Mucosa of rectum (tissue), 2 donors: ENCODE measurements around the gene NCOR2.

Experiments
- H3K27ac ChIP-seq, 2 donors: one replicate each; pipeline ENCODE4 v1.7.0; 2013; ENCODE audit warnings: inconsistent platforms in 2 of 2, low read depth in 2 of 2, low read length in 2 of 2
- H3K27me3 ChIP-seq, 2 donors: one replicate each; pipeline ENCODE4 v1.7.0; 2013; ENCODE audit warnings: low read length in 2 of 2; ENCODE audit not compliant: control insufficient read depth in 2 of 2, insufficient read depth in 2 of 2
- H3K36me3 ChIP-seq, 2 donors: one replicate each; pipeline ENCODE4 v1.7.0; 2013; ENCODE audit warnings: low read length in 2 of 2; ENCODE audit not compliant: control insufficient read depth in 2 of 2, insufficient read depth in 2 of 2
- H3K4me1 ChIP-seq, 2 donors: one replicate each; pipeline ENCODE4 v1.7.0; 2013; ENCODE audit warnings: low read length in 2 of 2, mild to moderate bottlenecking in 1 of 2; ENCODE audit not compliant: control insufficient read depth in 2 of 2, insufficient read depth in 2 of 2
- H3K4me3 ChIP-seq, 2 donors: one replicate each; pipeline ENCODE4 v1.7.0; 2013; ENCODE audit warnings: low read length in 2 of 2
- H3K9ac ChIP-seq, 2 donors: one replicate each; pipeline ENCODE4 v1.7.0; 2013; ENCODE audit warnings: low read length in 2 of 2, low read depth in 1 of 2, mild to moderate bottlenecking in 1 of 2
- H3K9me3 ChIP-seq, 2 donors: one replicate each; pipeline ENCODE4 v1.7.0; 2013; ENCODE audit warnings: low read length in 2 of 2; ENCODE audit not compliant: control insufficient read depth in 2 of 2
- donor health status: healthy.
- donor health status: Normal muscosa, but diverticular disease.

The NCOR2 gene

GRCh38 chr12:124577374-124577773 lies 10.0 kb upstream of the NCOR2 start:
- H3K4me3 ChIP-seq, result no peak overlapping the region
- H3K9me3 ChIP-seq, result no peaks in the 10 kb centered on the region
- peaks cover 0 to 5% of the 10 kb centered on the region in 2 donors for H3K4me1 ChIP-seq
- H3K9ac ChIP-seq, result no peak overlapping the region
- H3K36me3 ChIP-seq, result no peaks in the 10 kb centered on the region
- H3K27me3 ChIP-seq, result no peaks in the 10 kb centered on the region
- no peak overlapping the region for H3K27ac ChIP-seq

- no peak overlapping the region for H3K27ac ChIP-seq
- H3K27me3 ChIP-seq, result no peaks in the 10 kb centered on the region
- no peak overlapping the region for H3K9ac ChIP-seq
- no peaks in the 10 kb centered on the region for H3K36me3 ChIP-seq
- H3K9me3 ChIP-seq, result no peaks in the 10 kb centered on the region
- H3K4me3 ChIP-seq, result no peak overlapping the region
- H3K4me1 ChIP-seq, result no peaks in the 10 kb centered on the region
Measured at GRCh38 chr12:124576061-124576650, 8.7 kb upstream of the NCOR2 start.

- no peak overlapping the region for H3K27ac ChIP-seq
- H3K9ac ChIP-seq, result no peak overlapping the region
- no peak overlapping the region for H3K4me3 ChIP-seq
- no peaks in the 10 kb centered on the region for H3K27me3 ChIP-seq
- no peaks in the 10 kb centered on the region for H3K36me3 ChIP-seq
- no peaks in the 10 kb centered on the region for H3K9me3 ChIP-seq
- peaks cover 0 to under 1% of the 10 kb centered on the region in 2 donors for H3K4me1 ChIP-seq
Measured at GRCh38 chr12:124573839-124574786, 6.7 kb upstream of the NCOR2 start.

- Histone ChIP-seq H3K9me3 (no peaks in the 10 kb centered on the region), H3K4me1 (peaks cover 6 to 8% of the 10 kb centered on the region in 2 donors), H3K36me3 (no peaks in the 10 kb centered on the region), H3K27ac (no peak overlapping the region), H3K4me3 (no peak overlapping the region), H3K27me3 (no peaks in the 10 kb centered on the region), H3K9ac (no peak overlapping the region)
Measured at GRCh38 chr12:124571556-124571955, 4.1 kb upstream of the NCOR2 start.

GRCh38 chr12:124570810-124571209 lies 3.4 kb upstream of the NCOR2 start:
- H3K27me3 ChIP-seq, result no peaks in the 10 kb centered on the region
- H3K9me3 ChIP-seq, result no peaks in the 10 kb centered on the region
- peaks cover 6 to 8% of the 10 kb centered on the region in 2 donors for H3K4me1 ChIP-seq
- no peaks in the 10 kb centered on the region for H3K36me3 ChIP-seq
- H3K4me3 ChIP-seq, result no peak overlapping the region
- H3K27ac ChIP-seq, result no peak overlapping the region
- H3K9ac ChIP-seq, result no peak overlapping the region

GRCh38 chr12:124569375-124570148 lies 2.1 kb upstream of the NCOR2 start:
- H3K27ac ChIP-seq, result peak overlapping the region in 1 of 2 donors; percentile 33
- no peak overlapping the region for H3K4me3 ChIP-seq
- peaks cover 10 to 17% of the 10 kb centered on the region in 2 donors for H3K4me1 ChIP-seq
- H3K9ac ChIP-seq, result no peak overlapping the region
- no peaks in the 10 kb centered on the region for H3K36me3 ChIP-seq
- no peaks in the 10 kb centered on the region for H3K27me3 ChIP-seq
- no peaks in the 10 kb centered on the region for H3K9me3 ChIP-seq

DNA sequence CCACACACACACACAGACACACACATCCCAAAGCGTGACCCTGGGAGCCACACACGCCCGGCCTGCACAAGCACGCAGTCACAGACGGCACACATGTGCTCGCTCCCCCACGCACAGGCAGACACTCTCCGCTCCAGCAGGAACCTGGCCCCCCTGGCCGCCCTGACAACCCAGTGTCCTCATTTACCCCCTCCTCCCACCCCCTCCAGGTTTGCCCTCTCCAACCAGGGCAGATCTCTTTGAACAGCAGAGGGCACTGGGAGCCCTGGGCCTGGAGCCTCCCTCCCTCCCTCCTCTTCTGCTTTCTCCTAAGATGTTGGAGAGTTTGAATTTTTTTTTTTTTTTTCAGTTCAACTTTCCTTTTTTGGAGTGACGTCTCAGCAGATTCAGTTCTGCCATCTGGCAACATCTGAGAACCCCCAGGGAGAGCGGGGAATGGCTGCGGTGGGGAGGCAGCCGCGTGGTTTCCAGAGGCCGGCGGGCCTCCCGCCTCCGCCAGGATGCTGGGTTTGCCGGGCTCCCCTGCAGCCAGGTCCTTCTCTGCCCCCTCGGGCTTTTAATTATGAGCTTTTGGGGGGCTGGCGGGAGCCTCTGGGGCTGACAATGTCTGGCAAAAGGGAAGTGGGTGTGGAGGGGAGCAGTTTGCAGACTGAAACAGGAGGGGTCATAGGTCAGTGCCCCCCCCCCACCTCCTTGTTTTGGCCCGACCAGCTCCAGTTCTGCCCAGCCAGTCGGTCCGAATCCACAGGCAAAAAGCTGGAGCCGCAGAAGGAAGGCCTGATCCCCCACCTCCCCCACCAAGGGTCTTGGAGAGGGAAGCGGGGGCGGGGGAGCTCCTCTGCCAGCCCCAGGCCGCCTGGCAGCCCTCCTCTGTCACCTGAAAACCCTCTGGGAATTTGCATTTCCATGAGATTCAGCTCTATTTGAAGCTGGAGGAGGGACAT lies 1.3 kb upstream of the NCOR2 start:
- H3K4me1 ChIP-seq, result peaks cover 10 to 17% of the 10 kb centered on the region in 2 donors
- no peaks in the 10 kb centered on the region for H3K36me3 ChIP-seq
- no peaks in the 10 kb centered on the region for H3K9me3 ChIP-seq
- peak overlapping the region in 1 of 2 donors; percentile 38 for H3K9ac ChIP-seq
- H3K27ac ChIP-seq, result peak overlapping the region; percentile 75 to 86
- H3K27me3 ChIP-seq, result no peaks in the 10 kb centered on the region
- no peak overlapping the region for H3K4me3 ChIP-seq

- no peaks in the 10 kb centered on the region for H3K9me3 ChIP-seq
- peak overlapping the region; percentile 75 to 86 for H3K27ac ChIP-seq
- peak overlapping the region; percentile 60 to 67 for H3K4me3 ChIP-seq
- no peaks in the 10 kb centered on the region for H3K27me3 ChIP-seq
- H3K9ac ChIP-seq, result peak overlapping the region; percentile 34 to 79
- peaks cover 10 to 20% of the 10 kb centered on the region in 2 donors for H3K4me1 ChIP-seq
- no peaks in the 10 kb centered on the region for H3K36me3 ChIP-seq
Measured at GRCh38 chr12:124567673-124568373, 411 bp upstream of the NCOR2 start.
